GM18502 (cell line): ENCODE data around the gene TSPAN9.

ENCODE experiments used
- ATAC-seq: cut with Tn5 transposase; IDR thresholded peaks from one replicate; pipeline ENCODE4 v1.9.1; 2021; ENCODE audit warnings: mild to moderate bottlenecking; ENCODE audit not compliant: unreplicated experiment, poor library complexity

TSPAN9 gene

GRCh38 chr12:3073438-3074250 lies 3.5 kb upstream of the TSPAN9 start:
- ATAC-seq = no peak

DNA sequence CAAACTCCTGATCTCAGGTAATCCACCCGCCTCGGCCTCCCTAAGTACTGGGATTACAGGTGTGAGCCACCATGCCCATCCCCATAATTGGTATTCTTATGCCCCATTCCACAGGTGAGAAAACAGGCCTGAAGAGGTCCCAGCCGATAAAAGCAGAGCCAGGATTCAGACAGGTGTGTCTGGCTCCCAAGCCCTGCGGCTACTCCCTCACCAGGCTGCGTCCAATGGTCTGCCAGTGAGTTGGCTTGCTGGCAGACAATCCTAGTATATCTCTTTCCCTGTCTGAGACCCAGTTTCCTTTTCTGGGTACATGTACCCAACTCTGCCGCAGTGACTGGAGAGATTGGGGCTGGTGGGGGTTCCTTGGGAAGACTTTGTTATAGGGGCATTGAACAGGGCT lies 1.9 kb upstream of the TSPAN9 start:
- ATAC-seq = no peak

DNA sequence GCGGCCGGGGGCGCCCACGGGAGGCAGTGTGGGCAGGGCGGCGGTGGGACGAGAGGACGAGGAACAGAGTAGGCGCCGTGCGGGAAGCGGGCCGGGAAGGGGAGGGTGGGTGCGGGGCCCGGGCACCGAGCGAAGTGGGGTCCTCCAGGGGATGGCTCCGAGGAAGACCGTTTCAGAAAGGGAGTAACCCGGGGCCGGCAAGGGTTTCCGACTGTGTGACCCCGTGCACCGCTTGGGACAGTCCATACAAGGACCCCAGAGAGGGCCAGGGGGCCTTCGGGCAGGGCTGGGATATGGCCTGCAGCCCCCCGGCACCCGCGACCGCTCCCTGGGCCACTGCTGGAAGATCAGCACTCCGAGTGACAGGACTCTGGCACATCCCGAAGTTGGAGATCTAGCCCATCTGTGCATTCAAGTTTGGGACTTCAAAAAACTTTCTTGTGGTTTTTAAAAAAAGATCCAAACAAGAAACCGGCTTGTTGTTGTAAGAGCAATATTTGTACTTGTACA lies 448 bp downstream of the TSPAN9 start:
- ATAC-seq = no peak

- ATAC-seq = no peak
These were observed 1.1 kb downstream of the TSPAN9 start for GRCh38 chr12:3078086-3078820.

- ATAC-seq = no peak
These were observed 3.9 kb downstream of the TSPAN9 start for GRCh38 chr12:3081091-3081490.

DNA sequence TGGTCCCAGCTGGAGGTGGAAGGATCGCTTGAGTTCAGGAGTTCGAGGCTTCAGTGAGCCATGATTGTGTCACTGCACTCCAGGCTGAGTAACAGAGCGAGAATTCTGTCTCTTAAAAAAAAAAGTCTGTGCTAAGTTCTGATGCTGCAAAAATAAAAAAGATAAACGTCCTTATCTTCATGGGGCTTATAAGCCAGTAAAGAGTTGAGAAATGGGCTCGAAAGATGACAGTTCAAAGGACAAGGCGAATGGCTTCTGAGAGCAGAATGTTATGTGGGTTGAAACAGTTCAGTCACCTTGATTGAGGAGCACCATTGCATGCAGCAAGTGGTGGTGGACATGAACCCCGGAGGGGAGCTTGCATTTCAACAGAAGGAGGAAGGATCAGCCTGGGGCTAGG lies 4.7 kb downstream of the TSPAN9 start:
- ATAC-seq = no peak

- no peak for ATAC-seq
These were observed 6.2 kb downstream of the TSPAN9 start for GRCh38 chr12:3083241-3083920.

DNA sequence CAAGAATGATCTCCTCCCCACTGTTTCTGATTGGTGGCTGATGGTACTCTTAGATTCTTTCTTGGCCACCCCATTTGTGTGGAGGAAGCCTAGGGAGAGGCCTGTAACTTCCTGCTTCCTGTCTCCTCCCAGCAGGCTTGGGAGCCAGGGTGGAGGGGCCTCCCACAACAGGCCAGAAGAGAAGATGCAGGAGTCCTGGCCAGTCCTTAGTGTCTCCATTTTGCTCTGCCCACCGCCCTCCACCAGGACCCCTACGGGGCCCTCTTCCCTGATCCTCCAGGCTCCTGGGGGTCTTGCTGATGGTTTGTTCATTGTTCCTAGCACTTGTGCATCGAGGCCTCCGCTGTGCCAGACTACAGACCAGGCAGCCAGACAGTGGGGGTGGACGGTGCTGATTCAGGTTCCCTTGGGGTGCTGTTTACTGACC lies 6.8 kb downstream of the TSPAN9 start:
- ATAC-seq = no peak

DNA sequence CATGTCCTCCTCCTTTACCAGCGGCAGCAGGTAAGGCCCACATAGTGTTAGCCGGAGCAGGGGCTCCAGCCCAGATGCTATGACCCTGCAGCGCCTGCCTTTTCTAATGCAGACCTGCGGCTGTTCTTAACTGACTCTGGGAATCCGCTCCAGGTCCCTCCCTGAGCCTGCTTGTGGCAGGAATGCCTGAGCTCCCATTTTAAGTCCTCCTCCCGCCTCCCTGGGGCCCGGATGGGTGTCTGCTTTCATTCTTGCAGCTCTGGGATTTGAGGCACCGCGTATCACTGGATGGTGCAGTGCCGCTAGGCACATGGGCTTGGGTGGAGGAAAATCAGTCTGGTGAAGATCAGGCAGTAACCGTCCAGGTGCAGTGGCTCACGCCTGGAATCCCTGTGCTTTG lies 7.6 kb downstream of the TSPAN9 start:
- no peak for ATAC-seq

DNA sequence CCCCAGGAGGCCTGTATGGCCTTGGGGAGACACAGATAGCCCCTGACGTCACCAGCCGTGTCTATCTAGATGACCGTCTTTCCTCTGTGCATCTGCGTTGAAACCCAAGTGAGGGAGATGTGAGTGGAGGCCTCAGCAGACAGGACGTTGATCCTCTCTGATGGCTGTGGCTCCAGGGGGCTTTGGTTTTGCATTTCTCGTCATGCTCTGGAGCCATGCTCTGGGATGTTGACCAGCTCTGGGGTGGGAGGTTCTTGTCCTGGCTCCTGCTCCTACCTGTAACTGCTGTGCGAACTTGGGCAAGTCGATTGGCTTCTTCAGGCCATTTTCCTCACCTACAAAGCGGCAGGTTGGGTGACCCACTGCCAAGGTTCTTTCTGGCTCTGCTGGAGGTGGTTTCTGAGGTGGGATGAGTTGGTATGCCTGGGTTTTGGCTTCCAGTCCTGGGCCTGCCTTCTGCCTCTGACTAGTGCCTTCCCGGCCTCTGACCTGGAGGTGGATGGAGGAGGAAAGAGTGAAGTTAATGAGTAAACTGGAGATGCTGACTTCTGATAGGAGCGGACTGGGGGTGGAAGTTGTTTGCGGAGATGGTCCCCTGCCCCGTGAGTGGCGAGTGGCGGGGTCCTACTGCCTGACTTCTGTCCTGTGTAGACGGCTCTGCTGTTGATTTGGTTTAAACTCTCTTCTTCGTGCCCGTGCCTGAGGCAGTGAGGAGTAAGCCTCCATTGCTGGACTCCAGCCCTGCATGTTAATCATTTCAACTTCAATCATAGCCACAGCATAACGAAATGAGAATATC lies 8.4 kb downstream of the TSPAN9 start:
- ATAC-seq = no peak

DNA sequence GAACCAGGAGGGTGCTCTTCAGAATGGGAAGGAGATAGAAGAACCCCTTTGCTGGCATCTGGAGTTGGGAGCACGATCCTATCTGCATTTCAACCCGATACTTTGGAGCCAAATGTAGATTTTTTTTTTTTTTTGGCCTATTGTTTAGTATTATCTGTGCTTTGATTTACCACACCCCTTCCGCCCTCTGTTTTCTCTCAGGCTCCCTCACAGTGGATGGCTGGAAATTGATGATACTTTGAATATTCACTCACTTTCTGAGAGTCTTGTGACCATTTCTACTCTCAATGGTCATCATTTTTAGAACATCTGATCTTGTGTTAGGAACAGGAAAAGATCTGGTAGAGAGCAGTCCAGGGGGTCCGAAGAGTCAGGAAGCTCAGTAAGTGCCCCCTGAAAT lies 9.0 kb downstream of the TSPAN9 start:
- no peak for ATAC-seq

- no peak for ATAC-seq
These were observed 9.6 kb downstream of the TSPAN9 start for GRCh38 chr12:3086729-3087323.

DNA sequence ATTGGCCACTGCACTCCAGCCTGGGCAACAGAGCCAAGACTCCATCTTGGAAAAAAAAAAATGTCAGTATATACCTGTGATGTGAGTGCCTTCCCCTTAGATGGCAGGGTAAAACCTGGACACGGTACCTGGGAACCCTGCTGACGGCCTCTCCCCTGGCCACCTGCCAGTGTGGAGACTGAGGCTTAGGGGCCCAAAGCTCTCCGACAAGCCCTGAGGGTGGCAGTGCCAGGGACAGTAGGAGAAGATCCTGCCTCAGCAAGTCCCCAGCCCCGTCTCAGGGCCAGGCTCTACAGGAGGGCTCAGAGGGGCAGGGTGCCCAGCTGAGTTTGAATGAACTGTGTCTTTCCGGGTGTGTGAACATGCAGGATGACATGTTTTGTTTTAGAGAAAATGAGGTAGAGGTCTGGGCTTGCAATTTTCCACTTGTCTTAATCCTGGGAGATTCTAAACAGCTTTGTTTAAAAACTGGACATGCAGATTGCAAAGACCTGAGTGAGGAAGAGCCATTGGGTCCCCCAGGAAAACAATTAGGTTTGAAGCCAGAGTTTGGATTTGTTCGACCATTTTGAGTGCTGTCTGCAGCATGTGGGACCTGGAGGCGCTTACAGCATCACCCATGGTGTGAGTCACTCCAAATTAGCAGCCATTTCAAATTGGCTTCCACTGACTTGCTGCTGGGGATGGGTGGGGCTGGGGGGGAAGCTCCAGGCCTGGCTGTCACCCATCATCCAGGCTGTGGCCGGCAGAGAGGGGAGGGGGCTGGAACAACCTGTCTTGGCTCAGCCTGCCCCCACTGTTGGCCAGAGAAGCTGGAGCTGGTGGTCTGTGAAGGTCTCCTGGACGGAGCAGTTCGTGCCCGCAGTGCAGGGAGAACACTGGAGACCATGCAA lies 10.8 kb downstream of the TSPAN9 start:
- no peak for ATAC-seq

- no peak for ATAC-seq
These were observed 12.4 kb downstream of the TSPAN9 start for GRCh38 chr12:3089588-3089987.

GRCh38 chr12:3090240-3091037 lies 13.3 kb downstream of the TSPAN9 start:
- no peak for ATAC-seq

DNA sequence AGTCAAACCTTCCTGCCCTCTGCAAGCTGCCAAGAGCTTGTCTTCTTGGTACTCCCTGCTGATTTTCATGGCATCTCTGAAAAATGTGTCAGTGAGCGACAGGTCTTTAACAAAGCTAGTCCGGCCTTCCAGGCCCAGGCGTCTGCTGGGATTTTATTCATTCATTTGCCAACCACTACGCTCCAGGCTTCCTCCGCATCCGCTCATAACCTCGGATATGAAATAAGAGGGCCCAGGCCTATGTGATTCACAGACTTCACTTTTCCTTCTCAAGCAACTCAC lies 13.8 kb downstream of the TSPAN9 start:
- ATAC-seq = no peak

DNA sequence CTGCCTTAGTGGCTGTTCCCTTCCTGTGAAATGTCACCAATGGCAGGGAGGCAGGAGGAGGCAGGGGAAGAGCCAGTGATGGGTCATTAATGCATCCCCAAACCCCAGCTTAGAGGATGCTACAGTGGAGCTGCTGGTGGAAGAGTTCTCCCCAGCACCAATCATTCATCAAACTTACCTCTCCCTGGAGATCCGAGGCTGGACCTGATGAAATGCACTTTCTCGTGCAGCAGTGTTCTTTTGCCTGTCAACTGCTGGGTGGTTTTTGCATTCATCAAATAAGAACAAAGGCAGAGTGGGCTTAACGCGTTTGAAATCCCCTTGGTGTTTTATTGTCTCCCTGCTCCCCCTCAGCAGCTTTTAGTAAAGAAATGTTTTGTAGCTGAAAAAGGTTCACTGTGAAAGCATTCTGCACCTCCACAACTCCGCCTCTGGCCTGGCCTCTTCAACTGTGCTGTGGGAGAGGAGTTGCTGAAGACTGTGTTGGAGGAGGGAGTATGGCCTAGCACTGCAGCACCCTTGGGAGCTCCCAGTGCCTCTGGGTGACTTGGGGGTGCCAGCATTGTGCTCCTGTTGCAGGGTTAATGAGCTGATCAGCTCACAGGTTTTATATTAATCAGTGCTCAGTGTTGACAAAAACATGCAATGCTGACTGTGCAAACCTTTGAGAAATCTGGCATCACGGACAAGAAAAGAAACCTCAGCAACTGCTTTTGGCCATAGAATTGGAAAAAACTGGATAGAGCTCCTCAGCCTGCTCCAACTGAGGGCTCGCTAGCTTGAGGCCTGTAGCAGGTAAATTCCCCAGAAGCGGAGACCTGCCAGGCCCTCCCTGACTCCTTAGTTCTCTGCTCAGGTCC lies 14.4 kb downstream of the TSPAN9 start:
- ATAC-seq = no peak
